Stomach (tissue), 9 donors: ENCODE measurements around the gene MLKL. TPM values are rescaled to one million over a fixed set of nuclear protein-coding genes. Genes with fewer than 3 reads are reported as not detected.

ENCODE experiments used
- DNase-seq, 2 donors: peaks; one replicate each; pipeline versions ENCODE4 v3.0.0 to v3.0.0-alpha.2; 2013 to 2019
- H3K27ac ChIP-seq, 5 donors: fragments of 200-600 bp in 4 of 5; sonication (generic) in 4 of 5; one replicate each; pipeline ENCODE4 v1.5.1; 2013 to 2019; ENCODE audit warnings: mild to moderate bottlenecking in 1 of 5, moderate library complexity in 1 of 5
- H3K27me3 ChIP-seq, 3 donors: fragments of 200-600 bp; sonication (generic); one replicate each; pipeline ENCODE4 v1.5.1; 2017 to 2019; ENCODE audit warnings: mixed run types in 1 of 3
- H3K36me3 ChIP-seq, 4 donors: fragments of 200-600 bp; sonication (generic); 1 replicate in 3 of 4; 2 replicates in 1 of 4; pipeline ENCODE4 v1.5.1; 2016 to 2019
- H3K4me1 ChIP-seq, 4 donors: fragments of 200-600 bp; sonication (generic); one replicate each; pipeline ENCODE4 v1.5.1; 2016 to 2019
- H3K4me3 ChIP-seq, 4 donors: fragments of 200-600 bp; sonication (generic) in 3 of 4; one replicate each; pipeline ENCODE4 v1.5.1; 2016 to 2019; ENCODE audit warnings: mild to moderate bottlenecking in 1 of 4
- H3K9me3 ChIP-seq, 4 donors: fragments of 200-600 bp; sonication (generic); one replicate each; pipeline ENCODE4 v1.5.1; 2016 to 2019
- CTCF ChIP-seq, 7 experiments: fragments of 450-650 bp in 4 of 7; fragments of 200-600 bp in 3 of 7; sonication (generic) in 3 of 7; IDR thresholded peaks; one replicate each; pipeline ENCODE4 v1.5.1; 2016 to 2019; ENCODE audit warnings: antibody characterized with exemption in 7 of 7, control low read depth in 2 of 7, mild to moderate bottlenecking in 1 of 7
- EP300 ChIP-seq: sonication (generic); formaldehyde crosslinking; IDR thresholded peaks from one replicate; pipeline ENCODE4 v1.6.1; 2017; ENCODE audit warnings: antibody characterized with exemption
- POLR2A ChIP-seq, 4 donors: fragments of 450-650 bp; IDR thresholded peaks; one replicate each; pipeline ENCODE4 v1.6.1; 2016; ENCODE audit warnings: antibody characterized with exemption in 4 of 4, control low read depth in 2 of 4, mild to moderate bottlenecking in 1 of 4, moderate library complexity in 1 of 4
- POLR2AphosphoS5 ChIP-seq, 3 donors: sonication (generic); formaldehyde crosslinking; IDR thresholded peaks; one replicate each; pipeline ENCODE4 v1.6.1; 2016; ENCODE audit warnings: antibody characterized with exemption in 3 of 3
- WGBS, 5 donors: extraction: QIAGEN DNeasy Blood & Tissue Kit in 3 of 5; methylation state at CpG; one replicate each; pipeline versions ENCODE4 v1.1.5 to v1.1.7; 2013 to 2018; 5-methylcytosine and 5-hydroxymethylcytosine counted together
- intact Hi-C: fragments of 100-400 bp; cut with DNase I; formaldehyde crosslinking; loops from one replicate; pipeline ENCODE4 v1.15.1; 2023; ENCODE audit warnings: low total_unique reads
- polyA plus RNA-seq, 3 donors: library from polyadenylated mRNA; stranded (reverse); fragments of 200-250 nt; gene quantifications; one replicate each; pipeline ENCODE4 v1.2.3, GENCODE V29; 2013
- total RNA-seq, 5 donors: library from RNA; depleted of rRNA; stranded (reverse); fragments of >200 nt; gene quantifications; one replicate each; pipeline versions ENCODE4 v1.1.0 to v1.2.3, GENCODE V29; 2014 to 2016
- donor health status: healthy with polysubstance abuse.
- donor health status: Bipolar disorder and iron deficiency.
- donor health status: healthy.

MLKL gene
- total and polyA plus RNA-seq, 8 donors: 6.7 to 23.3 (median 10.0) TPM

- Histone ChIP-seq H3K4me1 (peaks cover 18 to 59% (median 32%) of the 10 kb centered on the region in 4 donors), H3K4me3 (peak overlapping the region in 2 of 4 donors; percentile 63 to 76), H3K27ac (peak overlapping the region in 4 of 5 donors; percentile 14 to 92 (median 62)), H3K9me3 (no peaks in the 10 kb centered on the region), H3K36me3 (peaks cover 3 to 22% (median 15%) of the 10 kb centered on the region in 4 donors), H3K27me3 (no peaks in the 10 kb centered on the region)
- no peak for DNase-seq
- intact Hi-C loops: no loop called here
- 46 to 52% (median 48%) methylated on average over 4 of the region's 4 CpGs for WGBS, 5 donors
- TF ChIP-seq POLR2AphosphoS5 (IDR thresholded peaks at IDR 0.05): no peak
- TF ChIP-seq EP300: no peak
- TF ChIP-seq CTCF (IDR thresholded peaks at IDR 0.05): no peak
- no peak for TF ChIP-seq POLR2A (IDR thresholded peaks at IDR 0.05)
Measured at GRCh38 chr16:74698222-74698621, 2.4 kb downstream of the MLKL start.

- H3K4me3 ChIP-seq: peak overlapping the region; percentile 39 to 47 (median 40)
- intact Hi-C loops: no loop called here
- no peaks in the 10 kb centered on the region for H3K9me3 ChIP-seq
- 47 to 54% (median 49%) methylated on average over 19 of the region's 19 CpGs for WGBS, 5 donors
- H3K4me1 ChIP-seq: peaks cover 8 to 45% (median 25%) of the 10 kb centered on the region in 4 donors
- no peak for TF ChIP-seq POLR2A (IDR thresholded peaks at IDR 0.05)
- TF ChIP-seq POLR2AphosphoS5 (IDR thresholded peaks at IDR 0.05): peak; percentile 39 to 66 (median 64)
- TF ChIP-seq EP300: no peak
- TF ChIP-seq CTCF (IDR thresholded peaks at IDR 0.05): peak in 1 of 7 experiments; percentile 8
- no peaks in the 10 kb centered on the region for H3K27me3 ChIP-seq
- peak; percentile 80 to 95 for DNase-seq
- peak overlapping the region in 4 of 5 donors; percentile 39 to 59 (median 50) for H3K27ac ChIP-seq
- peaks cover 11 to 45% (median 37%) of the 10 kb centered on the region in 4 donors for H3K36me3 ChIP-seq
Measured at GRCh38 chr16:74695450-74696422, 4.9 kb downstream of the MLKL start.

GRCh38 chr16:74691093-74691855 lies 9.4 kb downstream of the MLKL start:
- Histone ChIP-seq H3K27me3 (no peaks in the 10 kb centered on the region), H3K27ac (no peak overlapping the region), H3K4me1 (peaks cover 0 to 9% (median 4%) of the 10 kb centered on the region in 4 donors), H3K4me3 (no peak overlapping the region), H3K36me3 (peaks cover 11 to 89% (median 71%) of the 10 kb centered on the region in 4 donors), H3K9me3 (no peaks in the 10 kb centered on the region)
- no peak for DNase-seq
- TF ChIP-seq EP300: no peak
- TF ChIP-seq CTCF (IDR thresholded peaks at IDR 0.05): no peak
- no peak for TF ChIP-seq POLR2AphosphoS5 (IDR thresholded peaks at IDR 0.05)
- TF ChIP-seq POLR2A (IDR thresholded peaks at IDR 0.05): no peak
- 83 to 90% (median 88%) methylated on average over 10 of the region's 10 CpGs for WGBS, 5 donors
- intact Hi-C loops: no loop called here

GRCh38 chr16:74682556-74682955 lies 18.1 kb downstream of the MLKL start:
- TF ChIP-seq POLR2AphosphoS5 (IDR thresholded peaks at IDR 0.05): no peak
- TF ChIP-seq CTCF (IDR thresholded peaks at IDR 0.05): no peak
- TF ChIP-seq EP300: no peak
- TF ChIP-seq POLR2A (IDR thresholded peaks at IDR 0.05): no peak
- DNase-seq: no peak
- Histone ChIP-seq H3K9me3 (no peaks in the 10 kb centered on the region), H3K4me1 (no peaks in the 10 kb centered on the region), H3K27ac (no peak overlapping the region), H3K36me3 (peaks cover 28 to 99% (median 91%) of the 10 kb centered on the region in 4 donors), H3K4me3 (no peak overlapping the region), H3K27me3 (no peaks in the 10 kb centered on the region)
- intact Hi-C loops: no loop called here
- WGBS, 5 donors: 81 to 88% (median 84%) methylated on average over 11 of the region's 11 CpGs
